Right renal cortex interstitium (tissue), 3 donors: ENCODE measurements around the gene MSMP. TPM values are rescaled to one million over a fixed set of nuclear protein-coding genes. Genes with fewer than 3 reads are reported as not detected.
A peak's percentile ranks its signal among the peaks of the same experiment; 100 is the strongest.

Experiments used
- DNase-seq, 3 donors: peaks; one replicate each; pipeline ENCODE4 v3.0.0-alpha.2; 2013; ENCODE audit warnings: low read depth in 3 of 3, low spot score in 2 of 3
- polyA plus RNA-seq, 3 donors: library from polyadenylated mRNA; unstranded; fragments of 120-200 nt; gene quantifications; one replicate each; pipeline ENCODE4 v1.2.1, GENCODE V29; 2013; ENCODE audit not compliant: insufficient read length in 3 of 3

The MSMP gene, protein sequence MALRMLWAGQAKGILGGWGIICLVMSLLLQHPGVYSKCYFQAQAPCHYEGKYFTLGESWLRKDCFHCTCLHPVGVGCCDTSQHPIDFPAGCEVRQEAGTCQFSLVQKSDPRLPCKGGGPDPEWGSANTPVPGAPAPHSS
- not detected for polyA plus RNA-seq

DNA sequence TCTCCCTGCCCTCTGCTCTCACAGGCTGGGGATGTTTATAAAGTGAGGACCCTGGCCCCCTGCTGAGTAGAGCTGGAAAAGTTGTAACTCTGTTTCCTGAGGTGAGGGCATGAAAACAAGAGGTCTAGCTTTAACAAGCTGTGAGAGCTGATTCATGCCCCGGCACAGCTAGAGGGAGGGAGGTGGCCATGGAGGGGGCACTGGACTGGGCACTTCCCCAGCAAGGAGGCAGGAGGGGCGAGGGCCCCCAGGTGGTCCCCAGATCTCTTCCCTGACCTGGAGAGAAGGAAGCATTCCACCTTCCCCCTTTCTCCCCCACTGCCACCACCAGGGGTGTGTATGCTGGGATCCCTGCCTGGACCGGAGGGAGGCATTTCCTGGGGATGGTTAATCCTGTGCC lies at the start of gene MSMP:
Gene MSMP (minus strand): TSS at position 13 of the 400 bp plus-strand sequence. CDS start 147 bp downstream, outside the sequence.
- no peak for DNase-seq

DNA sequence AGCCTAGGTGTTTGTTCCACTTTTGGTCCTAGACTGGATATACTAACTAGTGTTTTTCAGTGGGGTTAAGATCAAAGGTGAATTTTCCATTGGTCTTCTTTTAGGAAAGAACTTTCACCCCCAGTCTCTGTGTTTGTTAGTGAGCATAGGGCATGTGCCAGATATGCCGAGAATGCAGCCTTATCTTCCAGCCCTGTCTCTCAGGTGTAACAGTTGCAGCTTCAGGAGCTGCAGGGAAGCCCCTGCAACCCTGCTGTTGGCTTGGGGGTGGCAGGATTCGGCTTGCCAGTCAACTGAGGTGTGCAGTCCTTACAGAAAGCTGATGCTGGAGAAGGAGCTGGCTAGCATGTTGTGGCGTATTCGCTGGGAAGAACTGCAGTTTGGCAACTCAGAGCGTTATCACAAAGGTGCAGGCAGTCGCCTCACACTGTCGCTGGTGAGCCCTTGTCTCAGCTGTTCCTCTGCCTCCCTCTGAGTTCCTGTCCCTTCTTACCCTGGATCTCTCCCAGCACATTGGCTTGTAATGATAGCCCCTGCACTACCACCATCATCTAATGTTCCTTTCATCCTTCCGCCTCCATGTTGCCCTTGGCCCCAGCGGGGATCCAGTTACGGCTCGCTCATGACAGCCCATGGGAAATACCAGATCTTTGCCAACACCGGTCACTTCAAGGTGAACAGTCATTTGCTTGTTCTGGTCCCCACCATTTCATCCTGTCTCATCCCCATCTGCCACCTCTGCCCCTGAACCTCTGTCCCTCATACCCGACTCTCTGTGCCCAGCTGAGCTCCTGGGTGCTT lies 47.5 kb upstream of the MSMP start:
- DNase-seq: no peak

DNA sequence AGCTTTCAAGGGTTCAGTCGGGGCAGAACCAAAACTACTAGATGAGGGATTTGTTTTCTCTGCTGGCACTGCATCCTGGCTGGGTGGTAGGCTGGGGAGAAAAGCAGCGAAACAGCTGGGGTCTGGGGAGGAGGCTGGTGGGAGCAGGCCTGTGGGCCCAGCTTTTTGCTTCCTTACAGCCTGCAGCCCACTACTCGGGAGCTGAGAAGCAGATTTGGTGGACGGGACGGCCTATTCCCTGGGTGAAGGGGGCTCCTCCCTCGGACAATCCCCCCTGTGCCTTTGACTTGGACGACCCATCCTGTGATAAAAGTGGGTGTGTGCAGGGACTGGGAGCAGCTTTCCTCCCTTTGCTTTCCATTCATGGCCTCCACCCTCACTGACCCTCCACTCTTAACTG lies 46.5 kb upstream of the MSMP start:
- DNase-seq: no peak

DNA sequence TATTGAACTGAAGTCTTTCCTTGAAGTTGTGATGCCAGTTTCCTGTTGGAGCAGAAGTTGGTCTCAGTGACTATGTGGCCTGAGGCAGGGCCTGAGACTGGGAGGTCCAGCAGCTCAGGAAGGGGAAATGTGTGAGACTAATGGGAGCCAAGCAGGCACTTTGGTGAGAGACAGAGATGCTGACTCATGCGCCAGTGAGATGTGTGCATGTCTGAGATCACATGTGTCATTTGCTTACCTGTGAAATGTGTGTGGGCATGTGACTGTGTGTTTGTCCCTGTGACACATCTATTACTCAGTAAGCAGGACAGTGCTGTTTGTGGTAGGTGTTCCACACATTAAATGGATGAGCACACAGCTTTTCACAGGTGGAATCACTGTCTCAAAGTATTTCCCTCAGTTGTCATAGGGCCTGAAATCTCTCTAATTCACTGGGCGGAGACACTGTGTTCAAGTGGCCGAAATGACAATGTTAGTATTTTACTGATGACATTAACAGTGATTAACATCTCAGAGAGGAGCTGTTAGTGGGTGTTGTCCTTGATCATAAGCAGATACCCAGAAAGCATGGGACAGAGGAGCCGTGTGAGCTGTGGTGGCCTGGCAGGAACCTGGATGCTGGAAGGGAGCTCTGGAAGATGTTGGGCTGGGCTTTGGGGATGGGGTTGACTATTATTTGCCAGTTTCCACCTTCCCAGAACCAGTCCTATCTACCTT lies 44.7 kb upstream of the MSMP start:
- no peak for DNase-seq

DNA sequence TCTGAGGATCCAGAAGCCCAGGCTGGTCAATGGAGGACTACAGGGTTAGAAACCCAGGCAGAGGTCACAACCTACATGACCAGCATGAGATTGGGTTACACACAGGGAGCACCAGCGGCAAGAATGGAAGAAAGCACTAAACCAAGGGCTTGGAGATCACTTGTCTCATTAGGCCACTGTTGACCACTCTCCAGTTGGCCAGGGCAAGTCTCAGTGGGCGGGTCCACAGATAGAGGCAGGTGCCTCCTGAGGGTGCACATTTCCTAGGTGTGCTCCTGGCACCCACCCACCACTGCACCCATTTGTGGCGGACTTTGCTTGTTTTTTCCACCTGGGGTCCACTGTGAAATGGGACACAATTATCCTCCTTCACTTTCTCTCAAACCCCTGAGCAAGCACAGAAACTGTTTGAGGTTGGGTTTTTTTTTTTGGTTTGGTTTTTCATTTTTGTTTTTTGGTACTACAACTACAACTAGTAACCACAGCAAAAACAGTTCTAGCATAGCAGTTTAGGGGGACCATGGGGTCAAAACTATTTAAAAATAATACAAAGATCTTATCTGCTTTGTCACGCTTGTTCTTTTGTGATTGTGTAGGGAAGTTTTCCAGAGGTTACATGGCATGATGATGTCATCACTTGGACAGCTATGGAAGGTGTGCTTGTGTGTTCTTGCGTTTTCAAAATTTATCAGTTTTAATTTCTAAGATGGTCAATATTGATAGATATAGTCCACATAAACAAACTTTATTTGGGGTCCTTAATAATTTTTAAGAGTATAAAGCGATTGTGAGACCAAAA lies 43.4 kb upstream of the MSMP start:
- DNase-seq: no peak

DNA sequence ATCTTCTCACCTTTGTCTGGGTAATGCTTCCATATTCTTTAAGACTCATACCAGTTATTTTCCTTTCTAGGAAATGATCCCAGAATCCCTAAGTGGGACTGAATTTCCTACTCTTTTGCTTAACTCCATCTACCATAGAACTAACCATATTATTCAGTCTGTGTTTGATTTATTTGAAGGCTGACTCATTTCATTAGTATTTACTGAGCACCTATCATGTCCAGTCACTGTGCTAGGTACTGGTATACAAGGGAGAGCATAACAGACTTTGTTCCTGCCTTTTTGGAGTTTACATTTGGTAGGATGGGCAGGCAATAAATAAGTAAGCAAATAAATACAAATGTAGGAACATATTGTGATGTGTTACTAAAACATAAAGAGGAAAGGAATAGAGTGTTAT lies 41.6 kb upstream of the MSMP start:
- DNase-seq: no peak

DNA sequence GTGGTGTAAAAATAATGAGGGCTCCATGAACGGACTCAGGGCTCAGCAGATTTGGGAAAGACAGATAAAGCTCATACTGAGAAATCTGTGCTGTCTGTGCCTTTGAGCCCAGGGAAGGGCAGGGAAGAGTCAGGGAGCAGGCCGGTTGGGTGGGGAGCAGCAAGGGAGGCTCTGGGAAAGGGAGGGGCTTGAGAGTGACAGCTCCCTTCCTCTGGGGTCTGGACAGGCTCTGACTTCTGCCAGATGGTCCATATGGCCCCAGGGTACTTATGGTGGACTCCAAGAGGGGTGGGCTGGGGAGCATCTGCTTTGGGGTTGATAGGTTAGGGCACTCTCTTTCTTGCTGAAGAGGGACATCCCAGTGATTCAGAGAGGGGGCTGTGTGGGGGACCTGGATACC lies 39.4 kb upstream of the MSMP start:
- no peak for DNase-seq

DNA sequence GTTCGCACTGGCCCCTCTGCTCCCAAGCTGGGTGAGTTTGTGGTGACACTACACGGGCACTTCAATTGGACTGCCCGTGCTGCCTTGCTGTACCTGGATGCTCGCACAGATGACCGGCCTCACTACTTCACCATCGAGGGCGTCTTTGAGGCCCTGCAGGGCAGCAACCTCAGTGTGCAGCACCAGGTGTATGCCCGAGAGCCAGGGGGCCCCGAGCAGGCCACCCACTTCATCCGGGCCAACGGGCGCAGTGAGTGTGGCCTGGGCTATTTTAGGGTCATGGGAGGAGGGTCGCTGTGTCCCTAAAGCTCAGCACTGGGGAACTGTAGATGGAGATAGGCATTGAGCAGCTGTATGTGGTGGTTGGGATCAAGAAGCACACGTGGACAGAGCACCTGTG lies 38.8 kb upstream of the MSMP start:
- no peak for DNase-seq

DNA sequence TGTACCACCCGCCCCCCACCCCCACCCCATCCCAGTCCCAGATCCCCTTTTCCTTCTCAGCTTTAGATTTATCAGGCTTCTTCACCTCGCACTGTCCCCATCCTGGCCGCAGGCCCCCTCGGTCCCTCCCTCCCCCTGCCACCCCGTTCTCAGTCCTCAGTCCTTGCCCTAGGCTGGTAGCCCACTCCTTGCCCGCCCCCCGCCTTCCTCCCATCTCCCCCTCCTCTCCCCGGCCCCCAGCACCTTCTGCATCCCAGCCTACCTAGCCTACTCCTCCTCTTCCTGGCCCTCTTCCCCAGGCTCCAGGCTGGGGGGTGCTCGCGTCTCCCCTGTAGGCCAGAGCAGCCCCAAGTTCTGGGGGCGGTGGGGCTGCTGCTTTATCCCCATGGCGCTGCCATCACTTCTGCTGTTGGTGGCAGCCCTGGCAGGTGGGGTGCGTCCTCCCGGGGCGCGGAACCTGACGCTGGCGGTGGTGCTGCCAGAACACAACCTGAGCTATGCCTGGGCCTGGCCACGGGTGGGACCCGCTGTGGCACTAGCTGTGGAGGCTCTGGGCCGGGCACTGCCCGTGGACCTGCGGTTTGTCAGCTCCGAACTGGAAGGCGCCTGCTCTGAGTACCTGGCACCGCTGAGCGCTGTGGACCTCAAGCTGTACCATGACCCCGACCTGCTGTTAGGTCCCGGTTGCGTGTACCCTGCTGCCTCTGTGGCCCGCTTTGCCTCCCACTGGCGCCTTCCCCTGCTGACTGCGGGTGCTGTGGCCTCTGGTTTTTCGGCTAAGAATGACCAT lies 38.1 kb upstream of the MSMP start:
- no peak for DNase-seq

DNA sequence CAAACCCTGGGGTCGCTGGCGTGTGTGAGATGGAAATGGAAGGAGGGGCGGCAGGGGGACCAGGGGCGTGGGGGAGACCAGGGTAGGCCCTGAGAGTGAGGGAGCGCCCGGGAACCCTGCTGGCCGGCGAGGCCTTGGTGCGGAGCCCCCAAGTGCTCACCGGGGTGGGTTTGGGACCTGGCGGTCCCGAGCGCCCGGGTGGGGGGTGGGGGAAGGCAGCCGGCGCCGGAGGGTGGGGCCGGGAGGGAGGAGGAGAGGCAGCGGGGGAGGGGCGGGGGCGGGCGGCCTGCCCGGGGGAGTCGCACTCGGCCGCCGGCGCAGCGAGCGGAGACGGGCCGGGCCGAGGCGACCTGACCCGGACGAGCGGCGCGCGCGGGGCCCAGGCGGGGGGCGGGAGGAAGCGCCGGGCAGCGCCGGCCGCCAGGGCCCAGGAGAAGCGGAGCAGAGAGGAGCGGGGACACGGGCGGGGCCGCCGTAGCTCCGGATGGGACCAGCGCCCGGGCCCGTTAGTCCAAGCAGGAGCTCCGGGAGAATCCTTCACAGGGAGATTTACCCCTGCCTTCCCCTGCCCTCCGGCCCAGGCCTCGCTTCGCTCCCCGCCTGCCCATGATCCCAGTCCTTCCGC lies 37.3 kb upstream of the MSMP start, which contains the start of gene NPR2:
Gene NPR2 (plus strand): TSS at position 295 of the 625 bp plus-strand sequence. CDS start 818 bp downstream, outside the sequence.
- no peak for DNase-seq

DNA sequence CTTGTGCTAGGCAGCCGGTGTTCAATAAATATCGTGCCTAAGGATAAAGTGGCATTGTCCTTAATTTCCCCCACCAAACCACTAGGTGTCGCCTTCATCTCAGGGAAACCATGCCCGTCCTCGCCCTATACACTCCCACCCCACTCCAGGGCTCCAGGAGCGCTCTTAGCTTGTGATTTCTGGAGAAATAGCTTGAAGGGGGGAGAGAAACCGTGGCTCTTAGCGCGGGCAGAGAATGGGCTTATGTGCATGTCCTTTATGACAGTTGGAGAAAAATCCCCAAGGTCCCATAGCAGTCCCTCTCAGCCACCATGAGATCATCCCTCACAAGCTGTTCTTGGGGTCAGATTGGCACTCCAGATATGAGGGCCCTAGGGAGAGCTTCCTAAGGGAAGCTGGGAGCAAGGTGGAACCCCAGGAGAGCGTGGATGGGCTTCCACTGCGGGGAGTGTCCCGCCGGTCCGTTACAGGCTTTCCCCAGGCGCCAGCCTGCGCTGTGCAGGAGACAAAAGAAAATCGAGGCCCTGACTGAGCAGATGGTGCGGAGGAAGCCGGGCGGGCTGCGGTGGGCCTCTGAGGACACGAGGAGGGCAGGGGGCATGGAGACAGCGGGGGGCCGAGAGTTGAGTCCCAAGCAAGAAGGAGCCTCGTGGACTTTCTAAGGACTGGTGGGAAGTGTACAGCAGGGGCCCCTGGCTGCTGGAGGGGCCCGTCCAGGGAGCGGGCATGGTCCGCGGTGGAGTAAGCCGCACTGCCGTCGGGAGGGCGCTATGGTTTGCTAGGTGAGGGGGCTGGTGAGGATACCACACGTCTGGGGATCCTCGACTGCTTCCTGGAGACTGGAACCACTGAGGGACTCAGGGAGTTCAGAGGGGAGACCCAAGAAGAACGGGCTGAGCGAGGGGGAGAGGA lies 36.6 kb upstream of the MSMP start:
- DNase-seq: peak in 2 of 3 donors; percentile 66 to 74

DNA sequence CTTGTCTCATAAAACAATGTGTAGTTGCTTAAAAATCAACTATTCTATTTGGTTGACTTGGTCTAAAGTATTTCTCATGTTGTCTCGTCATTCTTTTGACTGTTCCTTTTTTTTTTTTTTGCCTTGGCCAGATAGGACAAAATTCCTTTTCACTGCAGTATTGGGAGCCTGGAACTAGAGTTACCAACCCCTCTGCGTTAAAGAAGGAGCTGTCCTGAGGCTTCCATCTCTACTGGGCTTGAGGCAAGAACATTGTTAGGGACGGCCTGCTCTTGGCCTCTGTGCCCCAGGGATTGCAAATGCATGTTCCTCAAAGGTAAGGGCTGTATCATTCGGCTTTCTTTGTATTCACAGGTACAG lies 35.9 kb upstream of the MSMP start:
- no peak for DNase-seq

DNA sequence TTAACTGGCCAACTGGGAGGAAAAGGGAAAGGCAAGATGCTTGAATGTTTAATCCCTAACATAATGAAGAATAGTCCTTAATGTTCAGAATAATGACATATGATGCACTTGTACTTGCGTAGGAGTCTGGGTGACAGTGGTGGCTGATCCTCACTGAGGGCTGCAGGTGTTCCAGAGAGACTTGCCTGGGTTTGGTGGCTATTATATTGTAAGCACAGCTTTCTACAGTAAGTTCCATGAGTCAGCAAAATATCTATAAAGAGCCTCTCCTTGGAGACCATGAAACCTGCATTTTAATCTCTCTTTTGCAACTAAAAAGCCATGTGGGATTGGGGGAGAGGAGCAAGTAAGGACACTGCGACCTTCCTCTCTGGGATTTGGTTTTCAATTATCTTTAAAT lies 35.5 kb upstream of the MSMP start:
- no peak for DNase-seq

DNA sequence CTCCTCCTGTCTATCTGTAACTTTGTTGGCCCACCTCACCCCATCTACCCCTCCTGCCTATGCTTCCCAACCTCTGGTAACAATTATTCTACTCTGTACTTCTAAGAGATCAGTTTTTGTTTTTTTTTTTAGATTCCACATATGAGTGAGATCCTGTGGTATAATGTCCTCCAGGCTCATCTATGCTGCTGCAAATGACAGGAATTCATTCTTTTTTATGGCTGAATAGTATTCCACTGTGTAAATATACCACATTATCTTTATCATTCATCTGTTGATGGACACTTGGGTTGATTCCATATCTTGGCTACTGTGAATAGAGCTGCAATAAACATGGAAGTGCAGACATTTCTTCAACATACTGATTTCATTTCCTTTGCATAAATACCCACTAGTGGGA lies 29.3 kb upstream of the MSMP start:
- DNase-seq: no peak

DNA sequence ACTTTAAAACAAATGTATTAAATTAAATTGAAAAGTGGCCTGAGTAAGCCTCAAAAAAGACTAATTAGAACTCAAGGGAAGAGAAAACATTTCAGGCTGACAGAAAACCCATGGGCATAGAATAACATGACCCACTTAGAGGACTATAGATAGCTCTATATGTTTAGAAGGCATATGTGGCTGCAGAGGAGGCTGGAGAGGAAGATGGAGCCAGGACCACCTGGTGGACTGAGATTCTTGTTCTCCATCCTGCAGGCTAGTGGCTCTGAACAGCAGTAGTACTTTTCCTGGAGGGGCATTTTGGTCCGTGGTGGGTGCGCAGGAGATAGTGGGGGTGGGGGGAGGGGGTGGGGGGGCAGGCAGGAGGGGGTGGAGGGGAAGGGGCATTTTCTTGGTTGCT lies 27.0 kb upstream of the MSMP start:
- DNase-seq: no peak

DNA sequence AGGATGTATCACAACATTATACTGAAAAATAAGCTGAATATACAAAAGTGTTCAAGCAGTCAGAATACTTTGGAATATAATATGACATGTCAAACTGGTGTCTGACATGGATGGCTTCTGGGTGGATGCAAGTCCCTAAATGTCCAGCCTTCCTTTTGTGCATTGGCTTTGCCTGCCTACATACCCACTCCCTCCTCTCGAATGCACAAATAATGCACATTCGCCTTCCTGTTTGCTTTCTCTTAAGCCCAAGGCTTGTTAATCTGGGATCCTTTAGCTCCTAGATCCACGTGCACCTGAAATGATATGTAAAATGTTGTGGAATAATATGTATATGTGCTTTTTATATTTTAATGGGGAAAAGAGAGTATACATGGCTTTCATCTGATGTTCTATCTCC lies 24.4 kb upstream of the MSMP start:
- DNase-seq: no peak

DNA sequence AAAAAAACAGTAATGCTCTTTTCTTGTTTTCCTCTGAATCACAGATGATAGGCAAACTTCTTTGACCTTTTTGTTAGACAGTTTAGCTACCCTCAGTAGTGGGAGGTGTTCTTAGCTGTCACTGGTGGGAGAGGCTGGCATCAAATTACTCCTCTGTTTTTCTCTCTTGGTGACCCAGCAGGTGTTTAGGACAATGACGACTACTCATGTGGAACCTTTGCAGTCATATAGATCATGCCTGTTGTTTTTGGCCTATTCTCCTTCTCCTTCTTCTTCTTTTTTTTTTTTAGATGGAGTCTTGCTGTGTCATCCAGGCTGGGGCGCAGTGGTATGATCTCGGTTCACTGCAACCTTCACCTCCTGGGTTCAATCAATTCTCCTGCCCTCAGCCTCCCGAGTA lies 21.9 kb upstream of the MSMP start:
- no peak for DNase-seq

DNA sequence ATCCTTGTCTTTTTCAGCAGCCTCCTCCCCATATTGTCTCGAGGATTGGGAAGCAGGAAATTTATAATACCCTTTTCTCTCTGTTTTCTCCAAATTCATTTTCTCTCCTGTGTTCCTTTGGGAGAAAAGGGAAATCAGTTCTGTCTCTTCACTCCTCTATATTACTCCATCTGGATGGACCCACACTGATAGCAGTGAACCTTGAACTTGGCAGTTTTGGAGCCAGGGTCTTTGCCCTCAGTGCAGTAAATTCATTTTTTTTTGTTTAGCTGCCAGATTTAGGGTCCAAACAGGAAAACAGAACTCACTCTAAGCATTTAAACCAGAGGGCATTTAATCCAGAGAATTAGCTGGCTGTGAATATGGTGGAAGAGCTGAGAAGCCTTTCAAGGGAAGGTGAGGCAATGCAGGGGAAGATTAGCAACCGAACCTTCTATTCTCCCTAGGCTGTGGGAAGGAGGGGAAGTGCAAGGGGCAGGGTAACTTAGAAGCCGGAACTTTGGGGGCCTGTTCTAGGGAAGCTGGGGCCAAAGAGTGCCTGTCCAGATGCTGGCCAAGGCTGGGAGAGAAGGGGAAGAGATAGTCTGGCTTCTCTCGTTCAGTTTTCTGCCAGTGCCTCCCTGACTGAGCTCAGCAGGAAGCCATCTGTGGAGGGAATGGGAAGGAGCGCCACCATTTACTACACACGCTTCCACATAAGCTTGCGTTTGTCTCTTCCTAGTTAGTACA lies 21.0 kb upstream of the MSMP start:
- no peak for DNase-seq
